BJ (cell line): ENCODE results near the gene GAB1. TPM values are rescaled to one million over a fixed set of nuclear protein-coding genes. Genes with fewer than 3 reads are reported as not detected.

Experiments used
- CTCF ChIA-PET: fragments of 350-600 bp; formaldehyde crosslinking; extraction: SDS; loops from one replicate; lab custom pipeline; 2021; ENCODE audit warnings: antibody characterized with exemption, inconsistent platforms; lab: Yijun Ruan, JAX
- POLR2A ChIA-PET: fragments of 300-600 bp; sonication (Branson Sonifier 250); formaldehyde crosslinking; extraction: SDS; loops from one replicate; lab custom pipeline; 2021; ENCODE audit warnings: antibody characterized with exemption; lab: Charles Lee
- DNase-seq: peaks from one replicate; pipeline ENCODE4 v3.0.0-alpha.2; 2011; ENCODE audit warnings: low read depth
- H3K27me3 ChIP-seq: 2 replicates; pipeline ENCODE4 v1.6.0; 2011; ENCODE audit warnings: low read length; ENCODE audit not compliant: control insufficient read depth, insufficient read depth
- H3K36me3 ChIP-seq: 2 replicates; pipeline ENCODE4 v1.5.1; 2011; ENCODE audit warnings: low read length; ENCODE audit not compliant: control insufficient read depth, insufficient read depth
- H3K4me3 ChIP-seq: 2 replicates; pipeline ENCODE4 v1.5.1; 2011; ENCODE audit warnings: low read depth, mild to moderate bottlenecking, control low read depth, low read length
- polyA plus RNA-seq: library from polyadenylated mRNA; depleted of rRNA; stranded (reverse); fragments of >200 nt; gene quantifications from 2 replicates; pipeline ENCODE4 v1.2.3, GENCODE V29; 2011
- TF ChIP-seq, protein P1 (sequence below): IDR thresholded peaks from 2 replicates; pipeline ENCODE4 v1.5.1; 2011; ENCODE audit warnings: low read depth, mild to moderate bottlenecking, control low read depth, inconsistent platforms, low read length, moderate library complexity; ENCODE audit not compliant: insufficient read depth

Gene GAB1
- polyA plus RNA-seq, 1 experiment, result 10.7 TPM

DNA sequence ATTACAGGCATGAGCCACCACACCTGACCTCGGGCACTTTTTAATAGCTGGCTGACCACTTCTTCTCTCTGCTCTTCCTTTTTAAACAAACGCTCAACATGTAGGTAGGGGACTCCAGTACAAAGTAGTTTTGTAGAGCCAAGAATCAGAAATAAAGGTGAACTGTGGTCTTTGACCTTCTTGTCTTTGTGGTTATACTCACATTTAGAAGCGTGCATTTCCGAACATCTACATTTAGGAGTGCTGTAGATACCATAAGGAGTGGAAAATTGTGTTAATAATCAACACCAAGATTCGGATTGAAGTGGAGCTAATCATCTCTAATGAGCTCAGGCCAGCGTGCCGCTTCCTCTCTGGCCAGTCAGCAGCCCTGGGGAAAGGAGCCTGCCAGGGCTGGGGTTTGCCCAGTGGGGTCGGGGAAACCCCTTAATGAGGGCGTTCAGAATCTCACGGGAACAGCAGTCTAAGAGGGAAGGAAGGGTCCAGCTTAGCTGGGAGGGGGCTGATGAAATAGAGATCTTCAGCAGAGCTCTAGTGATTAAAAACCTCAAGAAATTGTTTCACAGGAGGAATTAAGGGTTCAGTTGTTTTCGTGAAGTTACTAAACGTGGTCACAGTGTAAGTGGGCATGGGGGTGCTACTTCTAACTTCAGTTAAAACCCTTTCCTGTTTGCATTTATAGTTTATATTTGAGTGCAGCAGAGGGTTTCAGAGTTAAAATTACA is 81.2 kb downstream of the GAB1 start:
- DNase-seq, result no peak
- POLR2A ChIA-PET, result no interaction called here
- CTCF ChIA-PET, result interaction anchor here (1.2 kb wide), 1 partner anchor 13 kb away, joined by 3 read pairs; no protein-coding TSS in a partner anchor
- peaks cover 1% of the 10 kb centered on the region; the same call in 1 of the 2 replicates for H3K36me3 ChIP-seq
- TF ChIP-seq, protein P1, sequence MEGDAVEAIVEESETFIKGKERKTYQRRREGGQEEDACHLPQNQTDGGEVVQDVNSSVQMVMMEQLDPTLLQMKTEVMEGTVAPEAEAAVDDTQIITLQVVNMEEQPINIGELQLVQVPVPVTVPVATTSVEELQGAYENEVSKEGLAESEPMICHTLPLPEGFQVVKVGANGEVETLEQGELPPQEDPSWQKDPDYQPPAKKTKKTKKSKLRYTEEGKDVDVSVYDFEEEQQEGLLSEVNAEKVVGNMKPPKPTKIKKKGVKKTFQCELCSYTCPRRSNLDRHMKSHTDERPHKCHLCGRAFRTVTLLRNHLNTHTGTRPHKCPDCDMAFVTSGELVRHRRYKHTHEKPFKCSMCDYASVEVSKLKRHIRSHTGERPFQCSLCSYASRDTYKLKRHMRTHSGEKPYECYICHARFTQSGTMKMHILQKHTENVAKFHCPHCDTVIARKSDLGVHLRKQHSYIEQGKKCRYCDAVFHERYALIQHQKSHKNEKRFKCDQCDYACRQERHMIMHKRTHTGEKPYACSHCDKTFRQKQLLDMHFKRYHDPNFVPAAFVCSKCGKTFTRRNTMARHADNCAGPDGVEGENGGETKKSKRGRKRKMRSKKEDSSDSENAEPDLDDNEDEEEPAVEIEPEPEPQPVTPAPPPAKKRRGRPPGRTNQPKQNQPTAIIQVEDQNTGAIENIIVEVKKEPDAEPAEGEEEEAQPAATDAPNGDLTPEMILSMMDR, result no peak
- no peak overlapping the region for H3K4me3 ChIP-seq
- H3K27me3 ChIP-seq, result no peaks in the 10 kb centered on the region

DNA sequence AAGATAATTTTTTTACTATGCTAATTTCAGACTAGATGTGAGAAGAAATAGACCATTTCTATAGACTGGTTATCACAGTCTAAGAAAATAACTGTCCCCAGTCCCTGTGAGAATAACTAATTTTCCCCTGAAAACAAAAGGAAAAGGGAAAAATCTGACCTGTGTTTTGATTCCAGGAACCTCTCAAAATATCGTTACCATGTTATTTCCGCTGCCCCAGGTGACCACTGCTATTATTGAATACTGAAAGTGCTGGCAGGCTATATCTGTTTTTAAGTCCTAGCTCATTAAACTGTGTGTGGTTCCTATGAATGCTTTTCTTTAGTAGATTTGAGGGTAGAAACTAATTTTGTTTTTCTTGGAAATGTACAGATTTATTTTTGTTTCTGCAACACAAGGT is 83.6 kb downstream of the GAB1 start:
- DNase-seq, result no peak
- H3K27me3 ChIP-seq, result no peaks in the 10 kb centered on the region
- CTCF ChIA-PET, result interaction anchor here (1.0 kb wide), 1 partner anchor 10 kb away, joined by 3 read pairs; no protein-coding TSS in a partner anchor
- POLR2A ChIA-PET, result no interaction called here
- H3K4me3 ChIP-seq, result no peak overlapping the region
- H3K36me3 ChIP-seq, result peaks cover 1% of the 10 kb centered on the region; the same call in 1 of the 2 replicates
- TF ChIP-seq, protein P1, result no peak

DNA sequence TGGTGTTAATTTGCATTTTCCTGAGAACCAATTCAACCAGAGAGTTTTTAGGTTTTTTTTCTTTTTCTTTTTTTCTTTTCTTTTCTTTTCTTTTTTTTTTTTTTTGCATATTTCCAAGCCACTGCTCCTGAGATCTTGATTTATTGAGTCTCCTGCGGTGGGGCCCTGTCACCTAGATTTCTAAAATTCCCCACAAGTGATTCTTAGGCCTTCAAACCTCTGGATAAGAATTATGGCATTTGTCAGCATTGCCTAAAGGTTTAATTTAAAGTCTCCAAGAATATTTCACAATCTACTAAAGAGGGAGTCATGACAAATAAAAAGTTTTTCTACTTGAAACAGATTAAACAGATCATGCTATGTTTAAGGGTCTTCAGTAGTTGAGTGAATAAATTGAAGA is 84.9 kb downstream of the GAB1 start:
- Histone ChIP-seq H3K4me3 (no peak overlapping the region), H3K36me3 (peaks cover 1% of the 10 kb centered on the region; the same call in 1 of the 2 replicates), H3K27me3 (no peaks in the 10 kb centered on the region)
- DNase-seq, result no peak
- TF ChIP-seq, protein P1, result no peak
- ChIA-PET CTCF (no interaction called here), POLR2A (no interaction called here)

DNA sequence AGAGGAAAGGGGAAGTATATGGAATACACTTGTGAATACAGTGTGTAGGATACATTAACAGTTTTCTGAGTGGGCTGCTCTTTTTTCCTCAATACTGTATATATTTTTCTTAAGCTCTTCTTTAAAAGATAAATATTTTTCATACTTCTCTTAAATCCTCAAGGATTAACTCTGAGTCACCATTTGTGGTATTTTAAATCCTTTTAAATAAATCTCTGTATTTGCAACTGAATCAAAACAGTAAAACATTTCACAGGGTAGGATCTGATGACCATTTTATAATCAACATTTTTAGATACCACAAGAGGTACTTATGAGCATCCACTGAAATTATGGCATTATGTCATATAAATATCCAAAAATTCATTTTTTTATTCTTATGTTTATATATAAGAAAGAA is 87.6 kb downstream of the GAB1 start:
- no peak for DNase-seq
- CTCF ChIA-PET, result no interaction called here
- Histone ChIP-seq H3K36me3 (no peaks in the 10 kb centered on the region), H3K27me3 (no peaks in the 10 kb centered on the region), H3K4me3 (no peak overlapping the region)
- POLR2A ChIA-PET, result interaction anchor here (0.6 kb wide), 1 partner anchor 114 kb away, joined by 4 read pairs; no protein-coding TSS in a partner anchor
- TF ChIP-seq, protein P1, result no peak

DNA sequence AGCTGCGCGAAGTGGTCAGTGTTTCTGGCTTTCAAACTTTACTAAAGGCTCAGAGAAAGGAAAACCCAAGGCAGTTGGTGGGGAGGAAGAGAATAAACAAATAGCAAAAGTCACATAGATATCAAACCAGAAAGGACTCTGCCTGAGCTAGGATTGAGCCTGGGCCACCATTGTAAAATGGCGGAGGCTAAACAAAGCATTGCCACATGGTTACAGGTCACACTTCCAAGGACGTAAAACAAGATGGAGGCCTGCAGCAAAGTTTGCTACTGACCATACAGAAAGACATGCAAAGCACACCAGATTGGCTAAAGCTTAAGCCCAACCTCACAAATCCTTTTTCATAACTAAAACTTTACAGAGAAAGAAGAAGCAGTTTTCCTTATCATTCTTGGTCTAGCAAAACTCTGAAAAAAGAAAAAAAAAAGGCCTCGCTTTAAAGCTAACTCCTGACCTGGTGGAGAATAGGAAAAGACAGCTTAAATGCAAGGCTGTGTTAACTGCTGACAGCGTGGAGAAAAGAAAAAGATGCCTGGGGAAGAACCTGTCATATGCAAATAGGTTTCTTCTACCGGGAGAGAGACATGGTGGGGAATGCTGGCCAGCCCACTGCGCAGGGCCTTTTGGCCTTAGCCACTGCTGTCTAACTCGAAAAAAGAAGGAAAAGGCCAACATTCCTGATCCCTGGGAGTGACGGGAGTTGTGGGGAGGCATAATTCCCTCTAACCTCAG is 95.0 kb downstream of the GAB1 start:
- no peaks in the 10 kb centered on the region for H3K27me3 ChIP-seq
- POLR2A ChIA-PET, result no interaction called here
- DNase-seq, result no peak
- no peak overlapping the region for H3K4me3 ChIP-seq
- TF ChIP-seq, protein P1, result no peak
- 0 out of 2 replicates have a peak, but pooled peaks cover 1% of the 10 kb centered on the region for H3K36me3 ChIP-seq
- CTCF ChIA-PET, result interaction anchor here (1.1 kb wide), 1 partner anchor 14 kb away, joined by 3 read pairs; no protein-coding TSS in a partner anchor
